GM18861 (cell line): Measurements from ENCODE around the gene CHRNB4.
"Not testable (repeated sequence)": the region's sequence is repeated elsewhere in the genome, so short reads cannot be mapped to it uniquely, and the experiment has no call there.

Source experiments
- ATAC-seq: cut with Tn5 transposase; IDR thresholded peaks from one replicate; pipeline ENCODE4 v1.9.1; 2021; ENCODE audit not compliant: unreplicated experiment

CHRNB4 gene

GRCh38 chr15:78618064-78618463 lies 22.9 kb downstream of the CHRNB4 start:
- ATAC-seq, result no peak

- ATAC-seq, result no peak
These were observed 23.5 kb downstream of the CHRNB4 start for GRCh38 chr15:78617516-78617915.

- ATAC-seq, result no peak
These were observed 23.9 kb downstream of the CHRNB4 start for GRCh38 chr15:78617076-78617475.

- no peak for ATAC-seq
These were observed 24.5 kb downstream of the CHRNB4 start for GRCh38 chr15:78616506-78616905.

GRCh38 chr15:78615151-78615589 lies 25.8 kb downstream of the CHRNB4 start:
- ATAC-seq, result no peak

GRCh38 chr15:78614021-78614420 lies 27.0 kb downstream of the CHRNB4 start:
- no peak for ATAC-seq

- not testable (repeated sequence) for ATAC-seq
These were observed 31.5 kb downstream of the CHRNB4 start for GRCh38 chr15:78609551-78609950.

GRCh38 chr15:78605680-78606079 lies 35.3 kb downstream of the CHRNB4 start:
- no peak for ATAC-seq

GRCh38 chr15:78605201-78605600 lies 35.8 kb downstream of the CHRNB4 start:
- no peak for ATAC-seq

- ATAC-seq, result no peak
These were observed 36.6 kb downstream of the CHRNB4 start for GRCh38 chr15:78604420-78604819.

- no peak for ATAC-seq
These were observed 37.5 kb downstream of the CHRNB4 start for GRCh38 chr15:78603467-78603866.

GRCh38 chr15:78599189-78599588 lies 41.8 kb downstream of the CHRNB4 start:
- ATAC-seq, result no peak

- ATAC-seq, result no peak
These were observed 42.7 kb downstream of the CHRNB4 start for GRCh38 chr15:78598348-78598747.

- no peak for ATAC-seq
These were observed 43.4 kb downstream of the CHRNB4 start for GRCh38 chr15:78597583-78597982.

- no peak for ATAC-seq
These were observed 66.1 kb downstream of the CHRNB4 start for GRCh38 chr15:78574944-78575343.
